Neural cell (in vitro differentiated cells): ENCODE measurements around the gene ASXL1. TPM values are rescaled to one million over a fixed set of nuclear protein-coding genes. Genes with fewer than 3 reads are reported as not detected.

ENCODE experiments used
- H2AFZ ChIP-seq: fragments of 200-600, 300-800 bp; sonication (generic), shearing (Covaris generic); 2 replicates; pipeline ENCODE4 v1.6.0; 2014; ENCODE audit warnings: low read depth, mild to moderate bottlenecking, antibody characterized with exemption, low read length, moderate library complexity
- H3F3A ChIP-seq: fragments of 200-600 bp; shearing (Covaris generic); 2 replicates; pipeline ENCODE4 v1.6.1; 2016; ENCODE audit warnings: mild to moderate bottlenecking, moderate library complexity, mixed read lengths, antibody characterized with exemption, low read length; ENCODE audit not compliant: insufficient read depth, poor library complexity, severe bottlenecking
- H3K27ac ChIP-seq: fragments of 200-600, 300-800 bp; sonication (generic), shearing (Covaris generic); 2 replicates; pipeline ENCODE4 v1.5.1; 2014; ENCODE audit warnings: mild to moderate bottlenecking, low read length, moderate library complexity
- H3K27me3 ChIP-seq: fragments of 300-800, 200-600 bp; sonication (generic), shearing (Covaris generic); 2 replicates; pipeline ENCODE4 v1.6.0; 2014; ENCODE audit warnings: mild to moderate bottlenecking, low read depth, low read length, moderate library complexity; ENCODE audit not compliant: insufficient read depth
- H3K36me3 ChIP-seq: fragments of 300-800, 200-600 bp; sonication (generic), shearing (Covaris generic); 2 replicates; pipeline ENCODE4 v1.5.1; 2014; ENCODE audit warnings: mild to moderate bottlenecking, antibody characterized with exemption, low read length, moderate library complexity; ENCODE audit not compliant: insufficient read depth
- H3K4me2 ChIP-seq: fragments of 300-800, 200-600 bp; sonication (generic), shearing (Covaris generic); 2 replicates; pipeline ENCODE4 v1.6.0; 2014; ENCODE audit warnings: mild to moderate bottlenecking, low read length
- H3K4me3 ChIP-seq: fragments of 300-800, 200-600 bp; sonication (generic), shearing (Covaris generic); 2 replicates; pipeline ENCODE4 v1.5.1; 2014; ENCODE audit warnings: mild to moderate bottlenecking, low read length, moderate library complexity
- H3K79me2 ChIP-seq: fragments of 200-600 bp; shearing (Covaris generic); replicated peaks from 2 replicates; pipeline ENCODE4 v1.6.0; 2014; ENCODE audit warnings: mild to moderate bottlenecking, low read length, moderate library complexity; ENCODE audit not compliant: insufficient read depth
- H3K9ac ChIP-seq: fragments of 300-800, 200-600 bp; sonication (generic), shearing (Covaris generic); 2 replicates; pipeline ENCODE4 v1.6.1; 2016; ENCODE audit warnings: mild to moderate bottlenecking, low read length, mixed read lengths
- H3K9me2 ChIP-seq: fragments of 200-600 bp; shearing (Covaris generic); 2 replicates; pipeline ENCODE4 v1.6.1; 2016; ENCODE audit warnings: mild to moderate bottlenecking, low read length, mixed read lengths; ENCODE audit not compliant: insufficient read depth
- H3K9me3 ChIP-seq: fragments of 200-600, 300-800 bp; sonication (generic), shearing (Covaris generic); 2 replicates; pipeline ENCODE4 v1.6.1; 2016; ENCODE audit warnings: mild to moderate bottlenecking, mixed run types, low read length, moderate library complexity, mixed read lengths
- H4K20me1 ChIP-seq: fragments of 200-600 bp; shearing (Covaris generic); 2 replicates; pipeline ENCODE4 v1.6.1; 2016; ENCODE audit warnings: mild to moderate bottlenecking, mixed run types; ENCODE audit not compliant: insufficient read depth
- CTCF ChIP-seq: fragments of 450-650 bp; IDR thresholded peaks from 2 replicates; pipeline ENCODE4 v1.5.1; 2014; ENCODE audit warnings: antibody characterized with exemption, mild to moderate bottlenecking, moderate library complexity; ENCODE audit not compliant: poor library complexity, severe bottlenecking
- EP300 ChIP-seq: fragments of 450-650 bp; conservative IDR thresholded peaks from 2 replicates; pipeline ENCODE4 v1.6.1; 2014; ENCODE audit warnings: antibody characterized with exemption, mild to moderate bottlenecking, moderate library complexity; ENCODE audit not compliant: poor library complexity, severe bottlenecking
- EZH2 ChIP-seq: fragments of 200-600, 300-800 bp; shearing (Covaris generic), sonication (generic); IDR thresholded peaks from 2 replicates; pipeline ENCODE4 v1.6.1; 2014; ENCODE audit warnings: antibody characterized with exemption, low read length, borderline replicate concordance, mild to moderate bottlenecking; ENCODE audit not compliant: insufficient read depth, poor library complexity, severe bottlenecking
- MXI1 ChIP-seq: fragments of 450-650 bp; conservative IDR thresholded peaks from 2 replicates; pipeline ENCODE4 v1.6.1; 2014; ENCODE audit warnings: antibody characterized with exemption, mild to moderate bottlenecking; ENCODE audit not compliant: poor library complexity, severe bottlenecking
- POLR2AphosphoS5 ChIP-seq: IDR thresholded peaks from 2 replicates; pipeline ENCODE4 v1.6.1; 2012
- RAD21 ChIP-seq: fragments of 450-650 bp; conservative IDR thresholded peaks from 2 replicates; pipeline ENCODE4 v1.6.1; 2014; ENCODE audit warnings: antibody characterized with exemption, mild to moderate bottlenecking, moderate library complexity
- REST ChIP-seq: IDR thresholded peaks from 2 replicates; pipeline ENCODE4 v1.6.1; 2012; ENCODE audit warnings: borderline replicate concordance
- SMC3 ChIP-seq: fragments of 450-650 bp; conservative IDR thresholded peaks from 2 replicates; pipeline ENCODE4 v1.6.1; 2014; ENCODE audit warnings: antibody characterized with exemption, mild to moderate bottlenecking, moderate library complexity; ENCODE audit not compliant: poor library complexity
- TAF1 ChIP-seq: IDR thresholded peaks from 2 replicates; pipeline ENCODE4 v1.6.1; 2012; ENCODE audit warnings: low read depth
- polyA plus RNA-seq: library from polyadenylated mRNA; depleted of rRNA; stranded (reverse); fragments of >200 nt; gene quantifications from 2 replicates; pipeline ENCODE4 v1.2.3, GENCODE V29; 2014

ASXL1 gene
- polyA plus RNA-seq, 1 donor from 2014 or later: 45.9 TPM

- Histone ChIP-seq H3K79me2 (peaks cover 83% of the 10 kb centered on the region), H3K9ac (no peak overlapping the region), H3K27ac (no peak overlapping the region), H2AFZ (no peak overlapping the region), H3K9me3 (no peaks in the 10 kb centered on the region), H3K4me2 (no peak overlapping the region), H3K36me3 (no peaks in the 10 kb centered on the region), H3K4me3 (peak overlapping the region; percentile 95), H3F3A (no peaks in the 10 kb centered on the region), H4K20me1 (peaks cover 73% of the 10 kb centered on the region), H3K27me3 (no peaks in the 10 kb centered on the region), H3K9me2 (no peaks in the 10 kb centered on the region)
- TF ChIP-seq TAF1: no peak
- TF ChIP-seq POLR2AphosphoS5: no peak
- no peak for TF ChIP-seq EP300
- TF ChIP-seq EZH2: no peak
- TF ChIP-seq RAD21: no peak
- no peak for TF ChIP-seq SMC3
- TF ChIP-seq MXI1: no peak
- TF ChIP-seq REST: no peak
- TF ChIP-seq CTCF: no peak
These were observed 120.9 kb downstream of the ASXL1 start for GRCh38 chr20:32479012-32479411.

- no peaks in the 10 kb centered on the region for H3K9me2 ChIP-seq
- H3K4me3 ChIP-seq: peak overlapping the region; percentile 95
- H3K27ac ChIP-seq: no peak overlapping the region
- peaks cover 80% of the 10 kb centered on the region for H3K79me2 ChIP-seq
- H3K27me3 ChIP-seq: no peaks in the 10 kb centered on the region
- no peak for TF ChIP-seq RAD21
- no peak for TF ChIP-seq EZH2
- TF ChIP-seq POLR2AphosphoS5: no peak
- no peak for TF ChIP-seq MXI1
- no peak for TF ChIP-seq EP300
- no peak for TF ChIP-seq REST
- TF ChIP-seq SMC3: no peak
- TF ChIP-seq CTCF: no peak
- no peak for TF ChIP-seq TAF1
- H3K9ac ChIP-seq: peak overlapping the region; percentile 7
- H3K4me2 ChIP-seq: peak overlapping the region; percentile 8
- no peak overlapping the region for H2AFZ ChIP-seq
- H3K9me3 ChIP-seq: no peaks in the 10 kb centered on the region
- H4K20me1 ChIP-seq: peaks cover 66% of the 10 kb centered on the region
- no peaks in the 10 kb centered on the region for H3F3A ChIP-seq
- H3K36me3 ChIP-seq: no peaks in the 10 kb centered on the region
These were observed 121.6 kb downstream of the ASXL1 start for GRCh38 chr20:32479697-32480171.
